Renal cortex interstitium (tissue), 11 donors: ENCODE results near the gene SCNN1B. TPM values are rescaled to one million over a fixed set of nuclear protein-coding genes. Genes with fewer than 3 reads are reported as not detected.
"Not testable (repeated sequence)": the region's sequence is repeated elsewhere in the genome, so short reads cannot be mapped to it uniquely, and the experiment has no call there.

Experiments used
- DNase-seq, 11 donors: peaks; one replicate each; pipeline ENCODE4 v3.0.0-alpha.2; 2013; ENCODE audit warnings: low read depth in 9 of 11, low spot score in 4 of 11; ENCODE audit errors: extremely low read depth in 1 of 11
- polyA plus RNA-seq, 3 donors: library from polyadenylated mRNA; unstranded; fragments of 120-200 nt; gene quantifications; one replicate each; pipeline ENCODE4 v1.2.1, GENCODE V29; 2013; ENCODE audit not compliant: insufficient read length in 3 of 3

The SCNN1B gene
- polyA plus RNA-seq, 3 donors, result 11.2 to 21.8 (median 12.3) TPM

DNA sequence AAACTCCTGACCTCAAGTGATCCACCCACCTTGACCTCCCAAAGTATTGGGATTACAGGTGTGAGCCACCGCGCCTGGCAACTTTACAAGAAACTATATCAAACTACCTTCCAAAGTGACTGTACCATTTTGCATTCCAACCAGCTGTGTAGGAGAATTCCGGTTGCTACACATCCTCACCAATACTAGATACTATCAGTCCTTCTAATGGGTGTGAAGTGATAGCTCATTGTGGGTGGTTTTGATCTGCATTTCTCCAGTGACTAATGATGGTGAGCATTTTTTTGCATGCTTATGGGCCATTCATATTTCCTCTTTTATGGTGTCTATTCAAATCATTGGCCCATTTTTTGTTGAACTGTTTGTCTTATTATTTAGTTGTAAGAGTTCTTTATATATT lies 37.7 kb downstream of the SCNN1B start:
- no peak for DNase-seq

DNA sequence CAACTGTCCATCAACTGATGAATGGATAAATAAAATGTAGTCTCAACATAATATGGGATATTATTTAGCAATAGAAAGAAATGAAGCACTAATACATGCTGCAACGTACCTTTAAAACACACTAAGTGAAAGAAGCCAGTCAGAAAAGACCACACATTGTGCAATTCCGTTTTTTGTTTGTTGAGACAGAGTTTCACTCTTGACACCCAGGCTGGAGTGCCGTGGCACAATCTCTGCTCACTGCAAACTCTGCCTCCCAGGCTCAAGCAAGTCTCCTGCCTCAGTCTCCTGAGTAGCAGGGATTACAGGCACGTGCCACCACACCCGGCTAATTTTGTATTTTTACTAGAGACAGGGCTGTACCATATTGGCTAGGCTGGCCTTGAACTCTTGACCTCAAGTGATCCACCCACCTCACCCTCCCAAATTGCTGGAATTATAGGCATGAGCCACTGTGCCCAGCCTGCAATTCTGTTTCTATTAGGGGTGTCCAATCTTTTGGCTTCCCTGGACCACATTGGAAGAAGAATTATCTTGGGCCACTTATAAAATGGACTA lies 40.1 kb downstream of the SCNN1B start:
- no peak for DNase-seq

DNA sequence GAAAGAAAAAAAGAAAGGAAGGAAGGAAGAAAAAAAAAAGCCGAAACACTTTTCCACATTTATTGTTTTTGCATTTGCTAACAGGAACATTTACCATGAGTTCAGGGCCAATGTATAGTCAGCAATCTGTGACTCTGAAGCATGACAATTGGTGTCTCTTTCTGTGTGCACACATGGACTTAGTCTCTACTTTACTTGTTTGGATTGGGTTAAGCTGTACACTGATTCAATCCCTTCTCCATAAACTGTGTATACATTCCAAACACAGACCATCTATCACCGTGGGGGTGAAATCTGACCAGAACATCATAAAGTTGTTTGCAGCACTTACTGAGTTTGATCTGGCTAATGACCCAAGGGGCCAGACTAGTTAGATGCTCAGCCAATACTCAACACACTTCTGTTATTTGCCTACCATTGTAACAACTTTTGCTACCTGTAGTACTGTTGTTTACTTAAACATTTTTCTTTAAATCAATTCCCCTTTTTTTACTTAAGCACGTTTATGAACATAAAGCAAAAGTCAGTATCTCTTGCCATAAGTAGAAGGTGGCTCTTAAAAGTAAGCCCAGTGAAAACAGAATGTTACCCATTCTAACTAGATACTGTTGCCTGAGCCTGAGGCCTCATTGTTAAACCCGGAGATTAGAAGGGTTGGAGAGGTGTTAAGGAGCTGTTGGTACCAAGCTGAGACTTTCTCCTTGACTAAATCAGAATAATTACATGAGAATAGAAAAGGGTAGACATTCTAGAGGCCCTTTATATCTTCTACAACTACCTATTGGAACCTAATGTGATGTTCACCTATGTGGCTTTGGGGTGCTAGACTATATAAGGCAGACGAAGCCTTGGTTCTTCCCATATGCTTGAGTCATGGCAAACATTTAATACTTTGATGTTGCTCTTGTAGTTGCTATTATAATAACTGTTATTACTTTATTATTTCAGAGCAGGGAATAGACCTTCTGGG lies 41.8 kb downstream of the SCNN1B start:
- no peak for DNase-seq

DNA sequence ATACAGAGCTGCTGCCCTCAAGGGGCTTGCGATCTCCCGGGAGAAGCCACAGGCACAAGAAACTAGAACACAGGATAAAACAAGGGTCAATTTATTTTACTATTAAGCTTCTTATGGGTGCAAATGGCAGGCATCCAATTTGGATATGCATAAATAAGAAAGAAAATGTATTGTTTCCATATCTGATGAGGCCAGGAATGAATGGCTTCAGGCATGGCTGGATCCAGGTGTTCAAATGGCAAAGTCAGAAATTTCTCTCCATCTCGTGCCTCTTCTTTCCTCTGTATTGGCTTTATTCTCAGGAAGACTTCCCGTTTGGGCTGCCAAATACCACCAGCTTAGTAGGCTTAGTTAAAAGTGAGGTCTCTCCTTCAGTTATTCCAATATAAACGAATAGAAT lies 43.1 kb downstream of the SCNN1B start:
- DNase-seq, result no peak

DNA sequence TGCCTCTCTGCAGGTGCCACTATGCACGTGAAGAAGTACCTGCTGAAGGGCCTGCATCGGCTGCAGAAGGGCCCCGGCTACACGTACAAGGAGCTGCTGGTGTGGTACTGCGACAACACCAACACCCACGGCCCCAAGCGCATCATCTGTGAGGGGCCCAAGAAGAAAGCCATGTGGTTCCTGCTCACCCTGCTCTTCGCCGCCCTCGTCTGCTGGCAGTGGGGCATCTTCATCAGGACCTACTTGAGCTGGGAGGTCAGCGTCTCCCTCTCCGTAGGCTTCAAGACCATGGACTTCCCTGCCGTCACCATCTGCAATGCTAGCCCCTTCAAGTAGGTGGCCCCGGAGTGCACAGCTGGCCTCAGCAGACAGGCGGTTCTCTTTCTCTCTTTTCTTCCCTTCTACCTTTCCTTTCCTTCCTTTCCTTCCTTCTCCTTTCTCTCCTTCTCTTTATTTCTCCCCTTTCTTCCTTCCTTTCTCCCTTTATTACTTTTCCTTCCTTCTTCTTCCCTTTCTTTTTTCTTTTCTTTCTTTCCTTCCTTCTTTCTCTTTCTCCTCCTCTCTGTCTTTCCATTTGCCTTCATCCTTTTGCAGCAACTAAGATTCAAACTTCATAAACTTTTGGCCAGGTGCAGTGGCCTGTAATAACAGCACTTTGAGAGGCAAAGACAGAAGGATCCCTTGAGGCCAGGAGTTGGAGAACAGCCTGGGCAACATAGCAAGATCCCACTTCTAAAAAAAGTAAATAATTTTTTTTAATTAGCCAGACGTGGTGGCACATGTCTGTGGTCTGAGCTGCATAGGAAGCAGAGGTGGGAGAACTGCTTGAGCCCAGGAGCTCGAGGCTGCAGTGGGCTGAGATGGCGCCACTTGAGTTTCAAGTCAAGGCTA lies 46.7 kb downstream of the SCNN1B start:
- DNase-seq, result no peak

DNA sequence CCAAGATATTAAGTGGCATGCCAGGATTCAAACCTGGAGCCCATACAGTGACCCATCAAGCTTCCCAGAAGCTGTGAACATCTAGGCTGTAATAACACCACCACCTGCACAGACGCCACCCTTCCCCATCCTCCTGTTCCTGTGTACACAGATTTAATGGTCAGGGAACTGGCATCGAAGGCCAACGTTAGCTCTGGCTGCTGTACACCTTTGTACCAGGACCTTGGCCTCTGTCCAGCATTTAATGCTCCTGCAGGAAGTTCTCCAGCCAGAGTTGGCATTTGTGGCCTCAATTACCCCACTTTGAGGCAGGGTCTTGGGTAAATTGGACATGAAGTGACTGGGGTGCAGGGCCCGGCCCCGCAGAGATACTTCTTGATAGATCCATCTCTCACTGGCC lies 49.3 kb downstream of the SCNN1B start:
- no peak for DNase-seq

DNA sequence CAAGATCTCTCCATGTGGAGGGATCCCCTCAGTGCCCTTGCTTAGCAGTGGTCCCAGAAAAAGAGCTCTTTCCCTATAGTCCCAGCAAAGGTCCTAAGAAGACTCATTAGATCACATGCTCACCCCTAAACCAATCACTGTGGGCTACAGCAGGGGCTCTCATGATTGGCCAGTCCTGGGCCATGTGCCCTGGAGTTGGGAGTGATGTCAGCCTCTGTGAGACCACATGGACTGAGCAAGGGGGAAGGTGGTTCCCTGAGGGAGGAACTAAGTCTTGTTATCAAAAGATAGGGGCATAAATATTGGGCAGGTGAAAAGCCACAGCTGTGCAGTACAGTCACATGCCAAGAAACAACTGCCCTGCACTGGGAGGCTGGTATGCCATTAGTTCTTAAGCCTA lies 51.3 kb downstream of the SCNN1B start:
- DNase-seq, result no peak

DNA sequence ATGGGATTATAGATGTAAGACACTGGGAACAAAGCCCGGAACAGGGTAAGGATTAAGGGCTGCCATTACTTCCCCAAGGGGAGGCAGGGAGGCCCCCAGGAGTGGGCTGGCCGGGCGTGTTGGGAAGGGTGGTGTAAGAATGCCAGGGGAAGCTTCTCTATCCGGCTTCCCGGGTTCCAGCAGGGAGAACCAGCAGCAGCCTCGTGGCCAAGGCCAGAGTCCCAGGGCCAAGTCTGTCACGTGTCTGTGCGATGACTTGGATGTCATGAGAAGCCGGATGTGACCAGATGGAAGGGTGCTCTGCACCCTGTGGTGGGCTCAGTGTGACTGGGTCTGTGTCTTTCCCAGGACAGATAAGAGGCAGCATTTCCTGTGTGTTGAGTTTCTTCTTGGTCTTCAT lies 52.1 kb downstream of the SCNN1B start:
- no peak for DNase-seq

DNA sequence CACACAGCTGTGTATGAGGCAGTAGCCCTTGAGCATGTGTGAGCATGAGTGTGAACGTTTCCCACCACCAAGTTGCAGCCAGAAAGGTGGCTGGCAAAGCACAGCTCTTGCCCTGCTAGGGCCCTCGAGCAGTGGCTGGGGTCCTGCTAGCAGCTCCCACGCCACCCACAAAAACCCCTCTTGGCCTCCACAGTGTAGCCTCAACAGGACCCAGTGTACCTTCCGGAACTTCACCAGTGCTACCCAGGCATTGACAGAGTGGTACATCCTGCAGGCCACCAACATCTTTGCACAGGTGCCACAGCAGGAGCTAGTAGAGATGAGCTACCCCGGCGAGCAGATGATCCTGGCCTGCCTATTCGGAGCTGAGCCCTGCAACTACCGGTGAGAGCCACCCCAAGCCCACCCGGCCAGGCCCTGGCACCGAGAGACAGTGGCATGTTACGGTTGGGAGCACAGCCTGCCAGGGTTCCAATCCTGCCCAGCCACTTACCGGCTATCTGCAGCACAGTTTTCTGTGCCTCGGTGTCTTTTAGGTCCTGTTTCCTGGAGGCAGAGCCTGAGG lies 53.1 kb downstream of the SCNN1B start:
- no peak for DNase-seq

DNA sequence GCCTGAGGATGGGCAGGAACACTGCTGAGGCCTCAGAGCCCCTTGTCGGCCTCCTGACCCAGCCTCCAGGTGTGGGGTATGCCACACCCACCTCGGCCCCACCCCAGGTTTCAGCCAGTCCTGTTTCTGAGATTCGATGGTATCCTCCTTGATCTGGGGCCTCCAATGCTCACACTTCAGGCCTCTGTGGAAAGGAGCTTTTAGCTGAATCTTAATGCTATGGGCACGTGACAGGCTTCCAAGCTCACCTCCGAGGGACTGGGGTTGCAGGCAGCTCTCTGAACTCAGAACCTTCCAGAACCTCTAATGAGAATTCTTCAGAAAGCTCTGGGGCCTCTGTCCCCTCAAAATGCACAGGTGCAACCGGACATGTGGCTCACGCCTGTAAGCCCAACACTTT lies 54.8 kb downstream of the SCNN1B start:
- DNase-seq, result no peak

DNA sequence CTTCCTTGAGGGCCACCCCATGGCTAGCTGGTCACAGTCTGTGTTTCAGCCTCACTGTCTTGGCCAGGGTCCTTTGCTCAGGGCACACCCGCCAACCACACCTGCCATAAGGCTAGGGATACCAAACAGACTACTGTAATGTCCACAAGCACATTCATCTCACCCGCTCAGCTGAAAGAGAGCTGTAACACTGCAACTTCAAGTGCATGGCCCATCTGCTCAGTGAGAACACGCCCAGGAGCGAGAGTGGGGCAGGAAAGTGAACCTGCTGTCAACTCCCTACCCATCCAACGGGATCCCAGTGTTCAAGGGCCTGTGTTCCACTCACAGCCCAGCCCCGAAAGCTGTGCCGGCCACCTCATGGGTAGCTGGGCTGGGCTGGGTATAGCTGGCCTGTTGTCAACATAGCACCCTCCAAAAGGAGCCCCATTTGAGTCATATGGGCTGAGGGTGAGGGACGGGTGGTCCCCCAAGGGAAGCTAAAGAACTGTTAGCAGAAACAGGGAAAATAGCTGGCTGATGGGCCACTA lies 55.7 kb downstream of the SCNN1B start:
- no peak for DNase-seq

DNA sequence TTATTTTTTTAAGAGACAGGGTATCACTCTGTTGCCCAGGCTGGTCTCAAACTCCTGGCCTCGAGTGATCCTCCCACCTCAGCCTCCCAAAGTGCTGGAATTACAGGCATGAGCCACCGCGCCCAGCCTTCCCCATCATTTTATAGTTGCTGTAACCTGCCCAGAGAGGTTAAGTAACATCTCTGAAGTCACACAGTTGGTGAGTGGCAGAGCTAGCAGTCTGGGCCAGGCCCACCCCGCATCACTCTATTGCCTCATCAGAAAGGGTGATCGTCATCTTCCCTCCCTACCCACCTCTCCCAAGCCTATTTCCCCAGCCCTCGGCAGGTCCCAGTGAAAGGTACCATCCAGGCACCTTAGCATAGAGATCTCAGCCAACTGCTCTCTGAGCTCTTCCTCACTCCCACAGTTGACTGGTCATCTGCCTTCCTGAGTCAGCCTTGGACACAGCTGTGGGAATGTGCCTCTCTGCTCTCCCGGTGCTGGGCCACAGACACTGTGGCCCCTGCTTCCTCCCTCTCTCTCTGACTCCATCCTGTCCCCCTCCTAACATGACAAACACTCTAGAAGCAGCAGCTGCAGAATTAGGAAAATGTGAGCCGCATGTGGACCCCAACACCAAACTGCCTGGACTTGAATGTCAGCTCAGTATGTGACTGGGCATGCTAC lies 57.1 kb downstream of the SCNN1B start:
- DNase-seq, result no peak

DNA sequence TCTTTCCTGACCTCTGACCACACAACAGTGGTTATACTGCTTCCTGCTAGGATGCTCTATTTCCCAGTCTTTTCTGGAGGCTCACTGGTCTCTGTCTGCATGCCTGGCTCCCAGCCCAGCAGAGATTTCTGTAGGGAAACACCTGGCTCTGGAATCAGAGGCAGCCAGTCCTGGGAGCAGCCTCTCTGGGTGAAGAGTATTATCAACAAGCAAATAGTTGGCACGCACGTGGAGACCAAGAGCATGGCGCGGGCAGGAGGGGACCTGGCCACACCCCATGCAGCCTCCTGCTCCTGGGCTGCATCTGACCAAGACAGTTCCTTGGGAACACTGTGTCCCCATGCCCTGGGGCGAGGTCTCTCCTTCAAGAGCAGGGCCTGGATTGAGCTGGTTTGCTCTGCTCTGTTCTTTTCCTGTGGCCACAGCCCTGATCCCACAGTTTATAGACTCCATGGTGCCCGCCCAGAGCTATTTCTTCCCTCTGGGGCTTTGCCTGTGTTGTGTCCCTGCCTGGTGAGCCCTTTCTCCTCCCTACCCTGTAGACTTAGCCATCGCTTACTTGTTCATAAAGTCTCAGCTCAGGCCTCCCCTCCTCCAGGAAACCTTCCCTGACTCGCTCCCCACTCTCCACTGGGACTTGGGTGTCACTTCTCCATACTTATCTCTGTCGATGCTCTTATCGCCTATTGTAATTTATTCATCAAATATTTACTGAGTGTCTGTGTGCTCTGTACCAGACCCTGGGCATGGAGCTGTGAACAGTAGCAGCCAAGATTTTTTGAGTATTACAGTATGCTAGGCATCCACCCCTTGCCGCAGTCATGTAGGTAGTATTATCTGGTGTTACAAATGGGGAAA lies 60.6 kb downstream of the SCNN1B start:
- DNase-seq, result no peak

DNA sequence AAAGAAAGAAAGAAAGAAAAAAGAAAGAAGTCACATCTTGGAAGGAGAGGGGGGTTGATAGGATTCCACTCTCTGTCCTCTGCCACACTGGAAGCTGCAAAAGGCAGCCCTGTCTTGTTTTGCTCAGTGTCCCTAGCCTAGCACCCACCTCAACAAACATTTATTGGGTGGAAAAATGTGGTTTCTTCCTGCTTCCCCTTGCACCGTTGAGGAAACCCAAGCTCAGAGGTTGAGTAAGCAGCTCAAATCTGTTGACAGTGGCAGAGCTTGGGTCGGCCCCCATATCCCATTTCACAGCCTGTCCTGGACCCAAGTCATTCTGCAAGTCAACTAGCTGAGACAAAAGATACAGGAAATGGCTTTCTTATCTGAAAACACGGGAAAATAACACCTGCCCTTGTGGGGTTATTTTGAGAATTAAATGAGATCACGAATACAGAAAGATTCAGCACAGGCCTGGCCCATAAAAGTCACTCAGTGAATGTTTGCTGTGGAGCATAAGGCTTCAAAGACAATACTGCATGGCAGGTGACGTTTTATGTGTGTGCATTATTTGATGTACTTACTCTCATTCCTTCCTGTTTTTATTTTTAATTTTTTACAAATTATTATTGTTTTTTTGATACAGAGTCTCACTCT lies 63.6 kb downstream of the SCNN1B start:
- no peak for DNase-seq

DNA sequence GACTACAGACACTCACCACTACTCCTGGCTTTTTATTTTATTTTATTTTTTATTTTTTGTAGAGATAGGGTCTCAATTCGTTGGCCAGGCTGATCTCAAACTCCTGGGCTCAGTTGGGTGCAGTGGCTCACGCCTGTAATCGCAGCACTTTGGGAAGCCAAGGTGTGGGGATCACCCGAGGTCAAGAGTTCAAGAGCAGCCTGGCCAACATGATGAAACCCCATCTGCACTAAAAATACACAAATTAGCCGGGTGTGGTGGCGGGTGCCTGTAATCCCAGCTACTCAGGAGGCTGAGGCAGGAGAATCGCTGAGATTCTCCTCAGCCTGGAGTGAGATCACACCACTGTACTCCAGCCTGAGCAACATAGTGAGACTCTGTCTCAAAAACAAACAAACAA lies 64.2 kb downstream of the SCNN1B start:
- DNase-seq, result not testable (repeated sequence)

DNA sequence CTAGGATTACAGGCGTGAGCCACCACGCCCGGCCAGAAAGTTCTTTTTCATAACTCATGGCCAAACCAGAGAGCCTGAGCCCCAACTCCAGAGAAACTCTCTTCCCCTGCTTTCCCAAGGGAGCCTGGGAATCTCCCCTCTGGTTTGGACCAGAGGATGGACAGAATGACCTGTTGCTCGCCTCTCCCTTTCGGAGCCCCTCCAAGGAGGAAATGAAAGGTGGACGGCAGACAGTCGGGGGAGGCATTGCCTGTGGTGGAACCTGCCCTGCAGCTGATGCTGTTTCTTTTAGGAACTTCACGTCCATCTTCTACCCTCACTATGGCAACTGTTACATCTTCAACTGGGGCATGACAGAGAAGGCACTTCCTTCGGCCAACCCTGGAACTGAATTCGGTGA lies 65.5 kb downstream of the SCNN1B start:
- DNase-seq, result no peak

DNA sequence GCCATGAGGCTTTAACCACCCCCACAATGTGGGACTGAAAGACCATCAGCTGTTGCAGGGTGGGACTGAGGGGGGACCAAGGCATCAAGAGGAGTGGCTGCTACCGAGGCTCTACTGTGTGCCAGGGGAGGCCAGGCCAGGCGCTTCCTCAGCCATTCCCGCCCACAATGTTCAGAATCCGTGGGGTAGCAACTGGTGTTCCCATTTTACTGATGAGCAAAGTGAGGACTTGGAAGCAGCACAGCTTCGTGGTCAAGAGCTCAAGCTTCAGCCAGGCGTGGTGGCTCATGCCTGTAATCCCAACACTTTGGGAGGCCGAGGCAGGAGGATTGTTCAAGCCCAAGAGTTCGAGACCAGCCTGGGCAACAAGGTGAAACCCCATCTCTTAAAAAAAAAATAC lies 65.9 kb downstream of the SCNN1B start:
- DNase-seq, result no peak
